A549 (cell line): ENCODE results near the gene PIKFYVE. TPM values are rescaled to one million over a fixed set of nuclear protein-coding genes. Genes with fewer than 3 reads are reported as not detected.

Experiments used
- ATAC-seq, 2 experiments: fragments of 200-7000 bp in 1 of 2; fragments of >200 bp in 1 of 2; cut with Nextera tagmentation in 1 of 2; cut with Tn5 transposase in 1 of 2; 3 replicates each; pipeline versions ENCODE4 v1.8.0 to v1.9.1; 2018 to 2020; ENCODE audit warnings: mild to moderate bottlenecking in 1 of 2, moderate library complexity in 1 of 2
- CTCF ChIA-PET: fragments of 300-600 bp; sonication (Branson Sonifier 250); formaldehyde crosslinking; extraction: SDS; loops from one replicate; lab custom pipeline; 2021; ENCODE audit warnings: antibody characterized with exemption, inconsistent platforms; lab: Yijun Ruan, JAX
- POLR2A ChIA-PET: fragments of 350-600 bp; formaldehyde crosslinking; extraction: SDS; loops from one replicate; lab custom pipeline; 2021; ENCODE audit warnings: antibody characterized with exemption, inconsistent platforms; lab: Yijun Ruan, JAX
- DNase-seq, 2 experiments: peaks; one replicate each; pipeline versions ENCODE4 v3.0.0 to v3.0.0-alpha.2; 2011 to 2016; ENCODE audit warnings: low read depth in 1 of 2, low spot score in 1 of 2
- FAIRE-seq: peaks from 2 replicates; lab custom pipeline; 2011; peaks lifted over from hg19 to GRCh38; lab: Jason Lieb, UNC
- H3K27ac ChIP-seq, 2 experiments: fragments of >200 bp; sonication (Bioruptor Twin); formaldehyde crosslinking; 3 replicates each; pipeline ENCODE4 v1.5.1; 2016 to 2017
- H3K4me1 ChIP-seq: fragments of >200 bp; sonication (Bioruptor Twin); formaldehyde crosslinking; 3 replicates; pipeline ENCODE4 v1.6.1; 2016
- H3K4me2 ChIP-seq: fragments of >200 bp; sonication (Bioruptor Twin); formaldehyde crosslinking; 3 replicates; pipeline ENCODE4 v1.6.1; 2016
- H3K4me3 ChIP-seq: fragments of >200 bp; sonication (Bioruptor Twin); formaldehyde crosslinking; 3 replicates; pipeline ENCODE4 v1.5.1; 2016
- H3K9me3 ChIP-seq: fragments of >200 bp; sonication (Bioruptor Twin); formaldehyde crosslinking; 3 replicates; pipeline ENCODE4 v1.6.1; 2016
- BHLHE40 ChIP-seq: IDR thresholded peaks from 2 replicates; pipeline ENCODE4 v1.6.1; 2012; ENCODE audit warnings: low read depth, low read length, inconsistent platforms
- CBX2 ChIP-seq: fragments of 200-600 bp; sonication (generic); IDR thresholded peaks from 2 replicates; pipeline ENCODE4 v1.6.1; 2016; ENCODE audit warnings: low read depth, mild to moderate bottlenecking, borderline replicate concordance
- CBX8 ChIP-seq: fragments of 200-600 bp; sonication (generic); IDR thresholded peaks from 2 replicates; pipeline ENCODE4 v1.6.1; 2016
- EHF ChIP-seq: fragments of 250-450 bp; sonication (Bioruptor Pico); IDR thresholded peaks from 2 replicates; pipeline ENCODE4 v1.5.0; 2020; ENCODE audit warnings: mild to moderate bottlenecking
- EHMT2 ChIP-seq: fragments of 200-600 bp; sonication (generic); IDR thresholded peaks from 2 replicates; pipeline ENCODE4 v1.6.1; 2016; ENCODE audit warnings: antibody characterized with exemption, low read depth, mild to moderate bottlenecking, moderate library complexity
- EP300 ChIP-seq, 2 experiments: fragments of >200 bp; sonication (Bioruptor Twin); formaldehyde crosslinking; IDR thresholded peaks; 2 replicates in 1 of 2; 3 replicates in 1 of 2; pipeline ENCODE4 v1.6.1; 2016 to 2017
- FOSL2 ChIP-seq, 2 experiments: fragments of 450-650 bp in 1 of 2; fragments of >200 bp in 1 of 2; sonication (Bioruptor Twin) in 1 of 2; formaldehyde crosslinking; IDR thresholded peaks; 2 replicates each; pipeline versions ENCODE4 v1.5.0 to v1.6.1; 2016 to 2020; ENCODE audit warnings: mild to moderate bottlenecking in 1 of 2, moderate library complexity in 1 of 2
- GATA3 ChIP-seq: IDR thresholded peaks from 2 replicates; pipeline ENCODE4 v1.6.1; 2012; ENCODE audit warnings: borderline replicate concordance
- HEYL ChIP-seq: fragments of 250-450 bp; sonication (Bioruptor Pico); IDR thresholded peaks from 2 replicates; pipeline ENCODE4 v1.8.0; 2021; ENCODE audit warnings: mild to moderate bottlenecking, moderate library complexity
- HOXB5 ChIP-seq: fragments of 250-450 bp; sonication (Bioruptor Pico); IDR thresholded peaks from 2 replicates; pipeline ENCODE4 v1.5.0; 2020; ENCODE audit warnings: mild to moderate bottlenecking, moderate library complexity
- JUNB ChIP-seq: fragments of >200 bp; sonication (Bioruptor Twin); formaldehyde crosslinking; IDR thresholded peaks from 2 replicates; pipeline ENCODE4 v1.6.1; 2016
- KDM5A ChIP-seq: fragments of 200-600 bp; sonication (generic); IDR thresholded peaks from 2 replicates; pipeline ENCODE4 v1.6.1; 2016; ENCODE audit warnings: antibody characterized with exemption, mild to moderate bottlenecking
- MAZ ChIP-seq: fragments of 150-350 bp; IDR thresholded peaks from 2 replicates; pipeline ENCODE4 v1.6.1; 2014; ENCODE audit warnings: antibody characterized with exemption, low read depth, low read length, borderline replicate concordance
- NPAS2 ChIP-seq: fragments of 250-450 bp; sonication (Bioruptor Pico); IDR thresholded peaks from 2 replicates; pipeline ENCODE4 v1.8.0; 2022; ENCODE audit warnings: mild to moderate bottlenecking, moderate library complexity, borderline replicate concordance
- POLR2AphosphoS2 ChIP-seq: conservative IDR thresholded peaks from 2 replicates; pipeline ENCODE4 v1.6.1; 2012; ENCODE audit warnings: low read length, improper control_type of control experiment, inconsistent platforms
- RAD21 ChIP-seq, 2 experiments: fragments of >200 bp in 1 of 2; sonication (Bioruptor Twin) in 1 of 2; formaldehyde crosslinking in 1 of 2; IDR thresholded peaks in 1 of 2; conservative IDR thresholded peaks in 1 of 2; 2 replicates in 1 of 2; 3 replicates in 1 of 2; pipeline ENCODE4 v1.6.1; 2012 to 2018; ENCODE audit warnings: inconsistent platforms in 1 of 2
- RFX5 ChIP-seq: fragments of 450-650 bp; IDR thresholded peaks from 2 replicates; pipeline ENCODE4 v1.7.1; 2014; ENCODE audit warnings: antibody characterized with exemption, mild to moderate bottlenecking, moderate library complexity
- RNF2 ChIP-seq: fragments of 200-600 bp; sonication (generic); IDR thresholded peaks from 2 replicates; pipeline ENCODE4 v1.6.1; 2016; ENCODE audit warnings: low read depth, mild to moderate bottlenecking, antibody characterized with exemption, moderate library complexity, borderline replicate concordance
- TFCP2L1 ChIP-seq: fragments of 250-450 bp; sonication (Bioruptor Pico); IDR thresholded peaks from 2 replicates; pipeline ENCODE4 v1.5.0; 2021; ENCODE audit warnings: mild to moderate bottlenecking
- TP53 ChIP-seq: fragments of 250-450 bp; sonication (Bioruptor Pico); IDR thresholded peaks from 2 replicates; pipeline ENCODE4 v1.5.0; 2021; ENCODE audit warnings: mild to moderate bottlenecking, moderate library complexity
- ZFP36 ChIP-seq: fragments of 450-650 bp; IDR thresholded peaks from 2 replicates; pipeline ENCODE4 v1.6.1; 2014; ENCODE audit warnings: borderline replicate concordance; ENCODE audit not compliant: partially characterized antibody
- ZNF302 ChIP-seq: fragments of 250-450 bp; sonication (Bioruptor Pico); IDR thresholded peaks from 2 replicates; pipeline ENCODE4 v1.9.0; 2021; ENCODE audit warnings: inconsistent platforms, mild to moderate bottlenecking, moderate library complexity
- WGBS: methylation state at CpG from one replicate; pipeline ENCODE4 v1.1.6; 2017; ENCODE audit errors: missing lambda C conversion rate; 5-methylcytosine and 5-hydroxymethylcytosine counted together
- polyA plus RNA-seq, 4 experiments: library from polyadenylated mRNA; depleted of rRNA in 3 of 4; stranded (reverse); fragments of >200 nt; fragmentation: RNase III in 1 of 4; extraction: RNeasy Plus Mini Kit Qiagen cat#74134 plus additional on column Dnase treatment in 1 of 4; gene quantifications; 2 replicates in 3 of 4; 3 replicates in 1 of 4; pipeline ENCODE4 v1.2.3, GENCODE V29; 2011 to 2017
- TF ChIP-seq, protein P1 (sequence below): fragments of 200-600 bp; sonication (generic); IDR thresholded peaks from 2 replicates; pipeline ENCODE4 v1.6.1; 2016; ENCODE audit warnings: antibody characterized with exemption, mild to moderate bottlenecking, moderate library complexity
- TF ChIP-seq, protein P2 (sequence below): fragments of 250-450 bp; sonication (Bioruptor Pico); IDR thresholded peaks from 2 replicates; pipeline ENCODE4 v1.5.0; 2020; ENCODE audit warnings: low read depth, mild to moderate bottlenecking, moderate library complexity
- TF ChIP-seq, protein P3 (sequence below): IDR thresholded peaks from 2 replicates; pipeline ENCODE4 v1.6.1; 2012
- TF ChIP-seq, protein P4 (sequence below): IDR thresholded peaks from 2 replicates; pipeline ENCODE4 v1.6.1; 2012

Gene PIKFYVE
- polyA plus RNA-seq, 2 of the 4 experiments (the other 2 are of a cell fraction), result 6.5 to 19.3 TPM

DNA sequence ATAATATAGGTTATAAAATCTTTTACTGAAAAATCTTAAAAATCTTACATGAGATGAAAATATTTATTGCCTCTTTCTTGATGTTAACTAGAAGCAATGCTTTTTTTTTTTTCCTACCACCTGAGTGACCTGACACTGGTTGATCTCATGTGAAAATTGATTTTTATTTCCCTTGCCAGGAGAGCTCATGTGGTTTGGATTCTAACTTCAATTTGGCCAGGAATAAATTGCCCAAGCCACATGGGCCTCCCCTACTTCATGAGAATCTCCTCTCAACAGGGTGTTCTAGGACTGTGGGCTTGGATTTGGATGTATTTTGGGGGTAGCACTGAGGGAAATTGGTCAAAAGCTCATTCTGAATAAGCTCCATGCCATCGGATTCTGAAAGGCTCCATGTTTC is 31.3 kb upstream of the PIKFYVE start:
- TF ChIP-seq HOXB5 (CRISPR knock-in tag) (no peak), FOSL2 (IDR thresholded peaks at IDR 0.05) (no peak), FOSL2 (CRISPR knock-in tag; IDR thresholded peaks at IDR 0.05) (no peak), JUNB (no peak)
- TF ChIP-seq, all 56 proteins: peak for 0
- POLR2A ChIA-PET, result interaction anchor here (1.5 kb wide), 1 partner anchor 20 kb away, joined by 4 read pairs; the partner anchor contains the start of gene IDH1
- Histone ChIP-seq H3K27ac (no peak overlapping the region), H3K9me3 (peaks cover 3% of the 10 kb centered on the region; the same call in 1 of the 3 replicates), H3K4me2 (no peak overlapping the region), H3K4me1 (no peaks in the 10 kb centered on the region), H3K4me3 (no peak overlapping the region)
- FAIRE-seq (no peak), ATAC-seq (no peak; a peak in 1 of 6 replicates), DNase-seq (no peak)
- CTCF ChIA-PET, result interaction anchor here (1.6 kb wide), 1 partner anchor 14 kb away, joined by 5 read pairs; no protein-coding TSS in a partner anchor
- WGBS, result 92% methylated on average over 1 of the region's 1 CpG

DNA sequence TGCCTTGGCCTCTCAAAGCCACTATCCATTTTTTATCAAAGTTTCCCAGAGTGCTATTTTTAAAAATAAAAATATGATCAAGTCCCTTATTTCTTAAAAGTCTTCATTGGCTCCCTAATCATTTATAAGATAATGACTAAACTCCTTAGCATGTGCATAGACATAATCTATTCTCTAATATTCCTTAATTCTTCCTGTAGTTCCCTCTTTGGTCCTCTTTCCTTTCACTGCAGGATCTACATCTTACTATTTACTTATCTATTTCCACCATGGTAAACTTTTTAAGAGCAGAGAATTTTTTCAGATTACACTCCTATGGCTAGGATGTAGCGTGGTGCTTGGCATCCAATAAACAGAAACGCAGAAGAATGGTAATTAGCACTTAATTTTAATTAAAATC is 30.2 kb upstream of the PIKFYVE start:
- ChIA-PET POLR2A (interaction anchor here (1.5 kb wide), 1 partner anchor 19 kb away, joined by 4 read pairs; the partner anchor contains the start of gene IDH1), CTCF (no interaction called here)
- no peak overlapping the region for H3K4me3 ChIP-seq
- TF ChIP-seq GATA3, result no peak
- TF ChIP-seq BHLHE40, result no peak
- no peak for TF ChIP-seq TP53 (CRISPR knock-in tag)
- TF ChIP-seq HEYL (CRISPR knock-in tag), result no peak
- TF ChIP-seq, protein P1, sequence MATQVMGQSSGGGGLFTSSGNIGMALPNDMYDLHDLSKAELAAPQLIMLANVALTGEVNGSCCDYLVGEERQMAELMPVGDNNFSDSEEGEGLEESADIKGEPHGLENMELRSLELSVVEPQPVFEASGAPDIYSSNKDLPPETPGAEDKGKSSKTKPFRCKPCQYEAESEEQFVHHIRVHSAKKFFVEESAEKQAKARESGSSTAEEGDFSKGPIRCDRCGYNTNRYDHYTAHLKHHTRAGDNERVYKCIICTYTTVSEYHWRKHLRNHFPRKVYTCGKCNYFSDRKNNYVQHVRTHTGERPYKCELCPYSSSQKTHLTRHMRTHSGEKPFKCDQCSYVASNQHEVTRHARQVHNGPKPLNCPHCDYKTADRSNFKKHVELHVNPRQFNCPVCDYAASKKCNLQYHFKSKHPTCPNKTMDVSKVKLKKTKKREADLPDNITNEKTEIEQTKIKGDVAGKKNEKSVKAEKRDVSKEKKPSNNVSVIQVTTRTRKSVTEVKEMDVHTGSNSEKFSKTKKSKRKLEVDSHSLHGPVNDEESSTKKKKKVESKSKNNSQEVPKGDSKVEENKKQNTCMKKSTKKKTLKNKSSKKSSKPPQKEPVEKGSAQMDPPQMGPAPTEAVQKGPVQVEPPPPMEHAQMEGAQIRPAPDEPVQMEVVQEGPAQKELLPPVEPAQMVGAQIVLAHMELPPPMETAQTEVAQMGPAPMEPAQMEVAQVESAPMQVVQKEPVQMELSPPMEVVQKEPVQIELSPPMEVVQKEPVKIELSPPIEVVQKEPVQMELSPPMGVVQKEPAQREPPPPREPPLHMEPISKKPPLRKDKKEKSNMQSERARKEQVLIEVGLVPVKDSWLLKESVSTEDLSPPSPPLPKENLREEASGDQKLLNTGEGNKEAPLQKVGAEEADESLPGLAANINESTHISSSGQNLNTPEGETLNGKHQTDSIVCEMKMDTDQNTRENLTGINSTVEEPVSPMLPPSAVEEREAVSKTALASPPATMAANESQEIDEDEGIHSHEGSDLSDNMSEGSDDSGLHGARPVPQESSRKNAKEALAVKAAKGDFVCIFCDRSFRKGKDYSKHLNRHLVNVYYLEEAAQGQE, result no peak
- TF ChIP-seq KDM5A, result no peak
- no peak for TF ChIP-seq EP300 (IDR thresholded peaks at IDR 0.05)
- no peak for TF ChIP-seq FOSL2 (IDR thresholded peaks at IDR 0.05)
- no peak for TF ChIP-seq FOSL2 (CRISPR knock-in tag; IDR thresholded peaks at IDR 0.05)
- TF ChIP-seq RAD21 (conservative IDR thresholded peaks at IDR 0.05 in 1 of 2, IDR thresholded peaks at IDR 0.05 in 1 of 2), result no peak
- 81% methylated on average over 2 of the region's 2 CpGs for WGBS
- no peak for FAIRE-seq
- H3K4me1 ChIP-seq, result no peaks in the 10 kb centered on the region
- no peak for DNase-seq
- ATAC-seq, result no peak
- H3K27ac ChIP-seq, result no peak overlapping the region
- H3K9me3 ChIP-seq, result peaks cover 3% of the 10 kb centered on the region; the same call in 1 of the 3 replicates
- no peak overlapping the region for H3K4me2 ChIP-seq

DNA sequence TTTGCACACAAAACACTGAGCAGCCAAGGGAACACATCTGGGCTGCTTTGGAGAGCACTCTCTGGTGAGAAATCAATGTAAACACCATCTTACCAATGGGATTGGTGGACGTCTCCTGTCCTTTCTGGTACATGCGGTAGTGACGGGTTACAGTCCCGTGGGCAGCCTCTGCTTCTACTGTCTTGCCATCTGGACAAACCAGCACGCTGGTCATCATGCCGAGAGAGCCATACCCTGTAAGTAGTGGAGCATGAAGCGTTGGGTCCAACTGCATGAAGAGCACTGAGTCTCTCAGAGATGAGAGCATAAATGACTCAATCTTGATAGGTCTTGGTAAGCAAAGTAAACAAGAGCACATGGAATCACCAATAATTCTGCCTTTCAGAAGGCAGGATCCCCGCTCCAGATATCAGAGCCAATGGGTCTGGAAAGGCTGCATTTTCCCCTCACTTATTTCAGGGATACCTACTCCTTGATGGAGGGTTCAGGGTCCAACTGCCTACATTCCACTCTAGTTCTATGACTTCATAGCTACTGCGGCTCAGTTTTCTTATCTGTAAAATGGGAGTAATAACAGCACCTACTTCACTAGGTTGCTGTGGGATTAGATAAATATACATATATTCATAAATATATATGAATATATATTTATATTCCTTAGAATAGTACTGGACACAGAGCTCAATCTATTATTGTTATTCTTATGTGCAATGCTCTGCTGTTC is 26.1 kb upstream of the PIKFYVE start:
- H3K4me1 ChIP-seq, result no peaks in the 10 kb centered on the region
- WGBS, result 91% methylated on average over 6 of the region's 9 CpGs
- H3K27ac ChIP-seq, result no peak overlapping the region
- DNase-seq, result no peak
- no peak for FAIRE-seq
- ATAC-seq, result no peak
- ChIA-PET POLR2A (no interaction called here), CTCF (interaction anchor here (1.1 to 1.6 kb wide), 3 partner anchors 8 to 64 kb away, joined by 3 to 5 read pairs (median 3); partner anchors contain the start of gene IDH1)
- H3K4me2 ChIP-seq, result no peak overlapping the region
- no peaks in the 10 kb centered on the region for H3K9me3 ChIP-seq
- H3K4me3 ChIP-seq, result no peak overlapping the region
- no peak for TF ChIP-seq MAZ
- TF ChIP-seq NPAS2, result no peak
- TF ChIP-seq, protein P2, sequence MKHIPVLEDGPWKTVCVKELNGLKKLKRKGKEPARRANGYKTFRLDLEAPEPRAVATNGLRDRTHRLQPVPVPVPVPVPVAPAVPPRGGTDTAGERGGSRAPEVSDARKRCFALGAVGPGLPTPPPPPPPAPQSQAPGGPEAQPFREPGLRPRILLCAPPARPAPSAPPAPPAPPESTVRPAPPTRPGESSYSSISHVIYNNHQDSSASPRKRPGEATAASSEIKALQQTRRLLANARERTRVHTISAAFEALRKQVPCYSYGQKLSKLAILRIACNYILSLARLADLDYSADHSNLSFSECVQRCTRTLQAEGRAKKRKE (CRISPR knock-in tag), result no peak
- TF ChIP-seq POLR2AphosphoS2, result no peak
- TF ChIP-seq ZFP36, result no peak
- TF ChIP-seq CBX2, result no peak
- no peak for TF ChIP-seq EHMT2
- TF ChIP-seq, protein P3, sequence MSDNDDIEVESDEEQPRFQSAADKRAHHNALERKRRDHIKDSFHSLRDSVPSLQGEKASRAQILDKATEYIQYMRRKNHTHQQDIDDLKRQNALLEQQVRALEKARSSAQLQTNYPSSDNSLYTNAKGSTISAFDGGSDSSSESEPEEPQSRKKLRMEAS, result no peak
- TF ChIP-seq RNF2, result no peak
- no peak for TF ChIP-seq BHLHE40
- TF ChIP-seq TFCP2L1, result no peak
- TF ChIP-seq RAD21 (conservative IDR thresholded peaks at IDR 0.05 in 1 of 2, IDR thresholded peaks at IDR 0.05 in 1 of 2), result no peak
- TF ChIP-seq HEYL (CRISPR knock-in tag), result no peak
- TF ChIP-seq RFX5, result no peak
- TF ChIP-seq ZNF302 (CRISPR knock-in tag), result no peak
- TF ChIP-seq CBX8, result no peak
- TF ChIP-seq, protein P4, sequence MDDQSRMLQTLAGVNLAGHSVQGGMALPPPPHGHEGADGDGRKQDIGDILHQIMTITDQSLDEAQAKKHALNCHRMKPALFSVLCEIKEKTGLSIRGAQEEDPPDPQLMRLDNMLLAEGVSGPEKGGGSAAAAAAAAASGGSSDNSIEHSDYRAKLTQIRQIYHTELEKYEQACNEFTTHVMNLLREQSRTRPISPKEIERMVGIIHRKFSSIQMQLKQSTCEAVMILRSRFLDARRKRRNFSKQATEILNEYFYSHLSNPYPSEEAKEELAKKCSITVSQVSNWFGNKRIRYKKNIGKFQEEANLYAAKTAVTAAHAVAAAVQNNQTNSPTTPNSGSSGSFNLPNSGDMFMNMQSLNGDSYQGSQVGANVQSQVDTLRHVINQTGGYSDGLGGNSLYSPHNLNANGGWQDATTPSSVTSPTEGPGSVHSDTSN, result no peak
- no peak for TF ChIP-seq EHF
